Skeletal muscle tissue (tissue), 4 donors: ENCODE data around the gene MIP. TPM values are rescaled to one million over a fixed set of nuclear protein-coding genes. Genes with fewer than 3 reads are reported as not detected.

ENCODE experiments used
- H3K27ac ChIP-seq: one replicate; pipeline ENCODE4 v1.7.0; 2013; ENCODE audit warnings: mild to moderate bottlenecking, low read depth, low read length, inconsistent platforms
- H3K27me3 ChIP-seq, 3 donors: one replicate each; pipeline ENCODE4 v1.7.0; 2013; ENCODE audit warnings: low read length in 3 of 3; ENCODE audit not compliant: control insufficient read depth in 3 of 3, insufficient read depth in 3 of 3
- H3K36me3 ChIP-seq, 3 donors: one replicate each; pipeline ENCODE4 v1.7.0; 2013; ENCODE audit warnings: low read length in 3 of 3; ENCODE audit not compliant: control insufficient read depth in 3 of 3, insufficient read depth in 3 of 3
- H3K4me1 ChIP-seq, 3 donors: one replicate each; pipeline ENCODE4 v1.7.0; 2013; ENCODE audit warnings: low read length in 3 of 3, mild to moderate bottlenecking in 3 of 3; ENCODE audit not compliant: control insufficient read depth in 3 of 3, insufficient read depth in 3 of 3
- H3K4me3 ChIP-seq, 3 donors: one replicate each; pipeline ENCODE4 v1.7.0; 2013; ENCODE audit warnings: low read length in 3 of 3
- H3K9ac ChIP-seq, 3 donors: one replicate each; pipeline ENCODE4 v1.7.0; 2013; ENCODE audit warnings: low read length in 3 of 3, mild to moderate bottlenecking in 3 of 3, moderate library complexity in 2 of 3, low read depth in 1 of 3
- H3K9me3 ChIP-seq, 3 donors: one replicate each; pipeline ENCODE4 v1.7.0; 2013; ENCODE audit warnings: low read length in 3 of 3; ENCODE audit not compliant: control insufficient read depth in 3 of 3
- total RNA-seq: library from RNA; depleted of rRNA; stranded (reverse); fragments of >200 nt; gene quantifications from one replicate; pipeline ENCODE4 v1.2.3, GENCODE V29; 2014
- donor health status: Osteomylitis.

The MIP gene
- total RNA-seq, 1 donor from 2014 or later: not detected

- Histone ChIP-seq H3K4me3 (peak overlapping the region; percentile 93 to 100 (median 95)), H3K27ac (peak overlapping the region; percentile 96), H3K36me3 (peaks cover 2 to 9% (median 7%) of the 10 kb centered on the region in 3 donors), H3K4me1 (peaks cover 11 to 26% (median 12%) of the 10 kb centered on the region in 3 donors), H3K9ac (peak overlapping the region; percentile 94 to 100 (median 96)), H3K27me3 (no peaks in the 10 kb centered on the region), H3K9me3 (no peaks in the 10 kb centered on the region)
Measured at GRCh38 chr12:56469007-56469930, 14.8 kb upstream of the MIP start.

- peaks cover 13 to 30% (median 14%) of the 10 kb centered on the region in 3 donors for H3K4me1 ChIP-seq
- peak within 1 kb of the TSS; percentile 93 to 100 (median 95) for H3K4me3 ChIP-seq
- H3K27ac ChIP-seq: peak within 1 kb of the TSS; percentile 96
- H3K9me3 ChIP-seq: no peaks in the 10 kb centered on the region
- peaks cover 2 to 8% (median 6%) of the 10 kb centered on the region in 3 donors for H3K36me3 ChIP-seq
- H3K27me3 ChIP-seq: no peaks in the 10 kb centered on the region
- peak within 1 kb of the TSS; percentile 94 to 100 (median 96) for H3K9ac ChIP-seq
Measured at GRCh38 chr12:56468216-56469006, 14.0 kb upstream of the MIP start, which contains the start of gene SPRYD4. TSS of gene SPRYD4 (plus strand) at chr12:56468578. CDS start at chr12:56468592, 14 bp downstream.

GRCh38 chr12:56462565-56462964 is 8.1 kb upstream of the MIP start:
- no peak overlapping the region for H3K27ac ChIP-seq
- no peaks in the 10 kb centered on the region for H3K36me3 ChIP-seq
- H3K9ac ChIP-seq: no peak overlapping the region
- H3K4me1 ChIP-seq: peaks cover 2 to 6% (median 3%) of the 10 kb centered on the region in 3 donors
- H3K27me3 ChIP-seq: no peaks in the 10 kb centered on the region
- H3K9me3 ChIP-seq: no peaks in the 10 kb centered on the region
- H3K4me3 ChIP-seq: no peak overlapping the region

GRCh38 chr12:56461235-56462159 is 7.0 kb upstream of the MIP start:
- Histone ChIP-seq H3K27me3 (no peaks in the 10 kb centered on the region), H3K36me3 (no peaks in the 10 kb centered on the region), H3K4me1 (peaks cover 2 to 6% (median 3%) of the 10 kb centered on the region in 3 donors), H3K27ac (no peak overlapping the region), H3K9me3 (no peaks in the 10 kb centered on the region), H3K9ac (no peak overlapping the region), H3K4me3 (no peak overlapping the region)

GRCh38 chr12:56457817-56458216 is 3.4 kb upstream of the MIP start:
- Histone ChIP-seq H3K4me1 (no peaks in the 10 kb centered on the region), H3K4me3 (no peak overlapping the region), H3K27ac (no peak overlapping the region), H3K9me3 (no peaks in the 10 kb centered on the region), H3K9ac (no peak overlapping the region), H3K36me3 (no peaks in the 10 kb centered on the region), H3K27me3 (peaks cover 0 to 4% (median 0%) of the 10 kb centered on the region in 3 donors)

DNA sequence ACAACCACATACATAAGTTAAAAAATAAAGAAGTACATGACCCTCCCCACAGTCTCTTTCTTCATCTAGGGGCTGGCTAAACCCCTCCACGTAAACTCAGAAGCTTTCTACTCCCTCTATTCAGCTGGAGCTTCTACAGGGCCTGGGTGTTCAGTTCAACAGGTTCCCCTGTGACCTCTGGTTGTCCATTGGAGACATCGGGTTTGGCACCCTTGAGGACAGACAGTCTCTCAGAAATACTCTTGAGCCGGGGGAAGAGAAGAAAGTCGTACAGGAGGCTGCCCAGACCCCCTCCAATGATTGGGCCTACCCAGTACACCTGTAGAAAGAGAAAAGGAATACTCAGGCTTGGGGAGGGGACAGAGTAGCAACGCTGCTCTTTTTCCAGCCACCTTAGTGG is 3.3 kb downstream of the MIP start:
- Histone ChIP-seq H3K4me1 (peaks cover 2 to 5% (median 3%) of the 10 kb centered on the region in 3 donors), H3K27me3 (peaks cover 0 to 6% (median 0%) of the 10 kb centered on the region in 3 donors), H3K36me3 (no peaks in the 10 kb centered on the region), H3K4me3 (no peak overlapping the region), H3K9me3 (no peaks in the 10 kb centered on the region), H3K9ac (no peak overlapping the region), H3K27ac (no peak overlapping the region)

GRCh38 chr12:56450241-56450640 is 4.2 kb downstream of the MIP start:
- H3K27ac ChIP-seq: no peak overlapping the region
- H3K9ac ChIP-seq: no peak overlapping the region
- H3K9me3 ChIP-seq: no peaks in the 10 kb centered on the region
- H3K36me3 ChIP-seq: no peaks in the 10 kb centered on the region
- H3K4me1 ChIP-seq: peaks cover 2 to 5% (median 3%) of the 10 kb centered on the region in 3 donors
- peaks cover 0 to 6% (median 0%) of the 10 kb centered on the region in 3 donors for H3K27me3 ChIP-seq
- H3K4me3 ChIP-seq: peak overlapping the region in 1 of 3 donors; percentile 83

DNA sequence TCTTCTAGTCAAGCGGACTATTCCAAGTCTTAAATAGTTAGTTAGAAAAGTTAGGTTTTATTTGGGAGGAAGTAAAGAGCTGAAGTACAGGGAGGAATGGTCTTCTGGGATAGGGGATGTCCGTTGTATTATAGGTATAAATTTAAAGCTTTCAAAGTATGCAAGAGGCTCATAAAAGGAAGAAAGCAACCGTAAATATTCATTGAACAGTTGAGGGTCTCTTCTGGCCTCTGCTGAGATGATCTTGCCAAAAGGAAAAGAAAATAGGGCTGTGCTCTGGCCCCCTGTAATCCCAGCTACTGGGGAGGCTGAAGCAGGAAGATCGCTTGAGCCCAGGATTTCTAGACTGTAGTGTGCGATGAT is 4.9 kb downstream of the MIP start:
- Histone ChIP-seq H3K4me1 (peaks cover 2 to 5% (median 3%) of the 10 kb centered on the region in 3 donors), H3K27me3 (peaks cover 0 to 6% (median 0%) of the 10 kb centered on the region in 3 donors), H3K9me3 (no peaks in the 10 kb centered on the region), H3K9ac (peak overlapping the region; percentile 87 to 94 (median 89)), H3K27ac (peak overlapping the region; percentile 84), H3K4me3 (peak overlapping the region; percentile 83 to 93 (median 93)), H3K36me3 (no peaks in the 10 kb centered on the region)
